K562 (cell line): ENCODE data around the gene LYRM1. TPM values are rescaled to one million over a fixed set of nuclear protein-coding genes. Genes with fewer than 3 reads are reported as not detected.
A peak's percentile ranks its signal among the peaks of the same experiment; 100 is the strongest.

ENCODE experiments used
- CHCHD3 ChIP-seq: fragments of 250-450 bp; sonication (Bioruptor Pico); IDR thresholded peaks from 2 replicates; pipeline ENCODE4 v2.1.2; 2022; ENCODE audit warnings: mild to moderate bottlenecking
- JUND ChIP-seq, 2 experiments: IDR thresholded peaks; 2 replicates in 1 of 2; 3 replicates in 1 of 2; pipeline ENCODE4 v1.6.1; 2011; ENCODE audit warnings: borderline replicate concordance in 2 of 2, low read depth in 2 of 2, low read length in 2 of 2, improper control_type of control experiment in 1 of 2, missing biosample characterization in 1 of 2, missing genetic modification characterization in 1 of 2, missing genetic modification reagents in 1 of 2
- KDM1A ChIP-seq, 2 experiments: fragments of 450-650 bp; IDR thresholded peaks; 2 replicates each; pipeline ENCODE4 v1.6.1; 2016; ENCODE audit warnings: mild to moderate bottlenecking in 2 of 2
- MITF ChIP-seq: IDR thresholded peaks from 2 replicates; pipeline ENCODE4 v1.6.1; 2014; ENCODE audit warnings: antibody characterized with exemption
- NONO ChIP-seq, 2 experiments: fragments of 200-400 bp in 1 of 2; fragments of 450-650 bp in 1 of 2; formaldehyde crosslinking in 1 of 2; IDR thresholded peaks; 2 replicates each; pipeline ENCODE4 v1.6.1; 2017; ENCODE audit warnings: low read depth in 2 of 2, mild to moderate bottlenecking in 2 of 2, moderate library complexity in 2 of 2, low read length in 1 of 2
- NR2C2 ChIP-seq, 2 experiments: fragments of 200-800 bp in 1 of 2; sonication (Bioruptor generic) in 1 of 2; sonication (generic) in 1 of 2; formaldehyde crosslinking in 1 of 2; IDR thresholded peaks; 2 replicates each; pipeline versions ENCODE4 v1.6.1 to v1.8.0; 2016 to 2022; ENCODE audit warnings: mild to moderate bottlenecking in 1 of 2, missing compliant biosample characterization in 1 of 2, missing genetic modification characterization in 1 of 2, missing genetic modification reagents in 1 of 2
- PHF21A ChIP-seq: fragments of 450-650 bp; IDR thresholded peaks from 2 replicates; pipeline ENCODE4 v1.6.1; 2017; ENCODE audit warnings: low read depth, borderline replicate concordance
- PTRF ChIP-seq: fragments of 450-650 bp; IDR thresholded peaks from 2 replicates; pipeline ENCODE4 v1.6.1; 2016; ENCODE audit warnings: mild to moderate bottlenecking, missing genetic modification characterization, missing compliant biosample characterization
- PURB ChIP-seq: sonication (generic); formaldehyde crosslinking; IDR thresholded peaks from 2 replicates; pipeline ENCODE4 v1.9.0; 2021; ENCODE audit warnings: low read depth, mild to moderate bottlenecking, missing genetic modification reagents
- REST ChIP-seq, 2 experiments: fragments of 450-650 bp; formaldehyde crosslinking in 1 of 2; IDR thresholded peaks; 2 replicates each; pipeline versions ENCODE4 v1.4.0 to v1.6.1; 2014 to 2020; ENCODE audit warnings: mild to moderate bottlenecking in 2 of 2, borderline replicate concordance in 1 of 2, low read depth in 1 of 2
- TAL1 ChIP-seq: fragments of 450-650 bp; IDR thresholded peaks from 2 replicates; pipeline ENCODE4 v1.6.1; 2016; ENCODE audit warnings: mild to moderate bottlenecking
- ZNF197 ChIP-seq: fragments of 200-800 bp; sonication (Bioruptor generic); IDR thresholded peaks from 2 replicates; pipeline ENCODE4 v1.6.1; 2016; ENCODE audit warnings: low read depth, missing genetic modification characterization, missing compliant biosample characterization
- ZNF785 ChIP-seq: fragments of 250-450 bp; sonication (Bioruptor Pico); IDR thresholded peaks from 2 replicates; pipeline ENCODE4 v1.4.0; 2020; ENCODE audit warnings: mild to moderate bottlenecking
- polyA plus RNA-seq, 8 experiments: library from polyadenylated mRNA; depleted of rRNA in 4 of 8; stranded (reverse) in 5 of 8; unstranded in 3 of 8; fragments of >200 nt; fragmentation: Nextera tagmentation in 2 of 8; fragmentation: Illumina TruSeq in 1 of 8; extraction: Ambion mirVana in 2 of 8; extraction: Trizol in 1 of 8; gene quantifications; 2 replicates each; pipeline versions ENCODE4 v1.2.1 to v1.2.3, GENCODE V29; 2011 to 2014; ENCODE audit warnings: inconsistent platforms in 1 of 8, missing spikeins in 1 of 8
- total RNA-seq, 7 experiments: library from RNA; depleted of rRNA in 6 of 7; stranded (reverse); fragments of >200 nt in 6 of 7; fragmentation: Illumina TruSeq in 2 of 7; extraction: Trizol in 2 of 7; gene quantifications; 2 replicates each; pipeline versions ENCODE4 v1.2.1 to v1.2.3, GENCODE V29; 2011 to 2021; ENCODE audit warnings: low replicate concordance in 1 of 7
- TF ChIP-seq, protein P1 (sequence below): sonication (generic); formaldehyde crosslinking; IDR thresholded peaks from 2 replicates; pipeline ENCODE4 v1.8.0; 2022; ENCODE audit warnings: missing genetic modification reagents, mild to moderate bottlenecking, moderate library complexity, borderline replicate concordance

LYRM1 gene
- total and polyA plus RNA-seq, 9 of the 15 experiments (the other 6 are each of a cell fraction or from before 2014, with no cell fraction given): 17.5 to 44.1 (median 32.7) TPM

GRCh38 chr16:20918486-20919239 lies 18.1 kb downstream of the LYRM1 start (continued):
- TF ChIP-seq PURB (CRISPR knock-in tag): no peak
- TF ChIP-seq ZNF785: no peak
- peak; percentile 51 to 83; a peak in 3 of 4 replicates for TF ChIP-seq KDM1A (IDR thresholded peaks at IDR 0.05)
- TF ChIP-seq, protein P1, sequence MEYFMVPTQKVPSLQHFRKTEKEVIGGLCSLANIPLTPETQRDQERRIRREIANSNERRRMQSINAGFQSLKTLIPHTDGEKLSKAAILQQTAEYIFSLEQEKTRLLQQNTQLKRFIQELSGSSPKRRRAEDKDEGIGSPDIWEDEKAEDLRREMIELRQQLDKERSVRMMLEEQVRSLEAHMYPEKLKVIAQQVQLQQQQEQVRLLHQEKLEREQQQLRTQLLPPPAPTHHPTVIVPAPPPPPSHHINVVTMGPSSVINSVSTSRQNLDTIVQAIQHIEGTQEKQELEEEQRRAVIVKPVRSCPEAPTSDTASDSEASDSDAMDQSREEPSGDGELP (CRISPR knock-in tag): peak; percentile 93
- peak; percentile 27; the same call in 1 of the 2 replicates for TF ChIP-seq PHF21A
- TF ChIP-seq JUND (IDR thresholded peaks at IDR 0.05; ENCODE audit: borderline replicate concordance, low read depth, low read length): peak; percentile 91
- TF ChIP-seq JUND (tag; IDR thresholded peaks at IDR 0.05; ENCODE audit: borderline replicate concordance, low read depth, low read length): peak; percentile 91; the same call in 2 of the 3 replicates
- TF ChIP-seq REST (IDR thresholded peaks at IDR 0.05; ENCODE audit: borderline replicate concordance): peak; percentile 48; the same call in 1 of the 2 replicates
- no peak for TF ChIP-seq REST (CRISPR knock-in tag; IDR thresholded peaks at IDR 0.05; ENCODE audit: low read depth)
- no peak for TF ChIP-seq PTRF (tag)
- TF ChIP-seq NONO (IDR thresholded peaks at IDR 0.05; ENCODE audit: low read depth in 2 of 2, low read length in 1 of 2): no peak
- no peak for TF ChIP-seq CHCHD3
- TF ChIP-seq ZNF197 (CRISPR knock-in tag): peak; percentile 49; the same call in 1 of the 2 replicates
- no peak for TF ChIP-seq MITF
- no peak for TF ChIP-seq NR2C2 (CRISPR knock-in tag; IDR thresholded peaks at IDR 0.05)
- peak; percentile 80 for TF ChIP-seq NR2C2 (tag; IDR thresholded peaks at IDR 0.05)
- no peak for TF ChIP-seq TAL1
